Tibial nerve (tissue), 4 donors: ENCODE data around the gene CACNA1I.

Source experiments
- EP300 ChIP-seq, 2 donors: sonication (generic); formaldehyde crosslinking; IDR thresholded peaks; one replicate each; pipeline ENCODE4 v1.6.1; 2017; ENCODE audit warnings: antibody characterized with exemption in 2 of 2, mild to moderate bottlenecking in 1 of 2
- POLR2A ChIP-seq, 2 donors: fragments of 450-650 bp; IDR thresholded peaks; one replicate each; pipeline ENCODE4 v1.6.1; 2017; ENCODE audit warnings: antibody characterized with exemption in 2 of 2, mild to moderate bottlenecking in 2 of 2, moderate library complexity in 2 of 2
- TF ChIP-seq, protein P1 (sequence below), 5 experiments: fragments of 200-600 bp in 3 of 5; fragments of 450-650 bp in 2 of 5; sonication (generic) in 3 of 5; IDR thresholded peaks; one replicate each; pipeline ENCODE4 v1.5.1; 2016 to 2019; ENCODE audit warnings: antibody characterized with exemption in 5 of 5, mild to moderate bottlenecking in 3 of 5, moderate library complexity in 2 of 5

DNA sequence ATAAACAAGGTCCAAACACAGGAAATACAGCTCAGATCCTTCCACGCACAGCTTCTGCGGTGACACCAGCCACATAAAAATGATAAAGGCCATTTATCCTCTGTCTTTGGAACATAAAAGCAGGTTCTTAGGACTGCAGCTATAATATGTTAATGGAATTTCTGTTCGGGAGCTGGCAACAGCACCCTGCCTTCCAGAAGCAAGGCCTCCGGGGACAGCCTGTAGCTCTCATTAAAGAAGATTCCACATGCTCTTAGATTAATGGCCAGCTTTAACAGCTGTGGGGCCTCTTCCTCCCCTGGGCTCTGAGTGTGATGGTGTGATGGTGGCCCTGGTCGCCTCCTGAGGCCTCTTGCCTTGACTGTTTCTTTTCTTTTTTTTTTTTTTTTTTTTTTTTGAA, 137.3 kb downstream of the CACNA1I start:
- TF ChIP-seq, protein P1, sequence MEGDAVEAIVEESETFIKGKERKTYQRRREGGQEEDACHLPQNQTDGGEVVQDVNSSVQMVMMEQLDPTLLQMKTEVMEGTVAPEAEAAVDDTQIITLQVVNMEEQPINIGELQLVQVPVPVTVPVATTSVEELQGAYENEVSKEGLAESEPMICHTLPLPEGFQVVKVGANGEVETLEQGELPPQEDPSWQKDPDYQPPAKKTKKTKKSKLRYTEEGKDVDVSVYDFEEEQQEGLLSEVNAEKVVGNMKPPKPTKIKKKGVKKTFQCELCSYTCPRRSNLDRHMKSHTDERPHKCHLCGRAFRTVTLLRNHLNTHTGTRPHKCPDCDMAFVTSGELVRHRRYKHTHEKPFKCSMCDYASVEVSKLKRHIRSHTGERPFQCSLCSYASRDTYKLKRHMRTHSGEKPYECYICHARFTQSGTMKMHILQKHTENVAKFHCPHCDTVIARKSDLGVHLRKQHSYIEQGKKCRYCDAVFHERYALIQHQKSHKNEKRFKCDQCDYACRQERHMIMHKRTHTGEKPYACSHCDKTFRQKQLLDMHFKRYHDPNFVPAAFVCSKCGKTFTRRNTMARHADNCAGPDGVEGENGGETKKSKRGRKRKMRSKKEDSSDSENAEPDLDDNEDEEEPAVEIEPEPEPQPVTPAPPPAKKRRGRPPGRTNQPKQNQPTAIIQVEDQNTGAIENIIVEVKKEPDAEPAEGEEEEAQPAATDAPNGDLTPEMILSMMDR (IDR thresholded peaks at IDR 0.05), result no peak
- no peak for TF ChIP-seq POLR2A (IDR thresholded peaks at IDR 0.05)
- TF ChIP-seq EP300 (IDR thresholded peaks at IDR 0.05), result no peak
